HEK293 (cell line): ENCODE measurements around the gene TRIM66.

Source experiments
- BCL11A ChIP-seq: fragments of 450-650 bp; formaldehyde crosslinking; IDR thresholded peaks from 2 replicates; pipeline ENCODE4 v1.5.1; 2016; ENCODE audit warnings: low read depth, missing biosample characterization, missing genetic modification characterization
- CTCF ChIP-seq: fragments of 450-650 bp; formaldehyde crosslinking; IDR thresholded peaks from 2 replicates; pipeline ENCODE4 v1.5.1; 2016; ENCODE audit warnings: missing biosample characterization, missing genetic modification characterization
- KLF16 ChIP-seq: fragments of 450-650 bp; formaldehyde crosslinking; IDR thresholded peaks from 2 replicates; pipeline ENCODE4 v1.5.1; 2017; ENCODE audit warnings: missing biosample characterization, missing genetic modification characterization
- KLF7 ChIP-seq: fragments of 450-650 bp; formaldehyde crosslinking; IDR thresholded peaks from 2 replicates; pipeline ENCODE4 v1.5.1; 2016; ENCODE audit warnings: missing biosample characterization, missing genetic modification characterization, borderline replicate concordance
- SP3 ChIP-seq: fragments of 450-650 bp; formaldehyde crosslinking; IDR thresholded peaks from 2 replicates; pipeline ENCODE4 v1.5.1; 2016; ENCODE audit warnings: missing biosample characterization, missing genetic modification characterization
- SP7 ChIP-seq: fragments of 450-650 bp; formaldehyde crosslinking; IDR thresholded peaks from 2 replicates; pipeline ENCODE4 v1.5.1; 2016; ENCODE audit warnings: missing biosample characterization, missing genetic modification characterization
- WT1 ChIP-seq: fragments of 450-650 bp; formaldehyde crosslinking; IDR thresholded peaks from 2 replicates; pipeline ENCODE4 v1.5.1; 2016; ENCODE audit warnings: missing biosample characterization, missing genetic modification characterization
- YY1 ChIP-seq: fragments of 450-650 bp; formaldehyde crosslinking; IDR thresholded peaks from 2 replicates; pipeline ENCODE4 v1.5.1; 2018; ENCODE audit warnings: missing biosample characterization, missing genetic modification characterization
- ZBTB7A ChIP-seq: fragments of 450-650 bp; formaldehyde crosslinking; IDR thresholded peaks from 2 replicates; pipeline ENCODE4 v1.5.1; 2016; ENCODE audit warnings: low read depth, missing biosample characterization, missing genetic modification characterization
- ZNF114 ChIP-seq: fragments of 450-650 bp; formaldehyde crosslinking; IDR thresholded peaks from 2 replicates; pipeline ENCODE4 v1.5.0; 2017; ENCODE audit warnings: missing biosample characterization, missing genetic modification characterization
- ZNF174 ChIP-seq: fragments of 450-650 bp; formaldehyde crosslinking; IDR thresholded peaks from 2 replicates; pipeline ENCODE4 v1.5.0; 2017; ENCODE audit warnings: missing biosample characterization, mild to moderate bottlenecking, missing genetic modification characterization
- ZNF184 ChIP-seq: fragments of 450-650 bp; IDR thresholded peaks from 2 replicates; pipeline ENCODE4 v1.5.1; 2018; ENCODE audit warnings: missing biosample characterization, mild to moderate bottlenecking, missing genetic modification characterization
- ZNF19 ChIP-seq: fragments of 450-650 bp; formaldehyde crosslinking; IDR thresholded peaks from 2 replicates; pipeline ENCODE4; 2016; ENCODE audit warnings: missing biosample characterization, missing genetic modification characterization, low read depth
- ZNF24 ChIP-seq: fragments of 450-650 bp; formaldehyde crosslinking; IDR thresholded peaks from 2 replicates; pipeline ENCODE4 v1.5.1; 2016; ENCODE audit warnings: missing biosample characterization, missing genetic modification characterization
- ZNF311 ChIP-seq: fragments of 450-650 bp; formaldehyde crosslinking; IDR thresholded peaks from 2 replicates; pipeline ENCODE4 v1.5.1; 2017; ENCODE audit warnings: missing biosample characterization, missing genetic modification characterization, borderline replicate concordance
- ZNF37A ChIP-seq: fragments of 450-650 bp; IDR thresholded peaks from 2 replicates; pipeline ENCODE4 v1.5.1; 2018; ENCODE audit warnings: missing biosample characterization, missing genetic modification characterization
- ZNF510 ChIP-seq: fragments of 450-650 bp; formaldehyde crosslinking; IDR thresholded peaks from 2 replicates; pipeline ENCODE4 v1.5.1; 2018; ENCODE audit warnings: mild to moderate bottlenecking, missing genetic modification characterization, missing biosample characterization; ENCODE audit not compliant: insufficient replicate concordance
- ZNF518A ChIP-seq: fragments of 450-650 bp; formaldehyde crosslinking; conservative IDR thresholded peaks from 2 replicates; pipeline ENCODE4 v1.5.1; 2016; ENCODE audit warnings: low read depth, missing biosample characterization, missing genetic modification characterization
- ZNF660 ChIP-seq: fragments of 450-650 bp; IDR thresholded peaks from 2 replicates; pipeline ENCODE4 v1.5.1; 2018; ENCODE audit warnings: missing biosample characterization, mild to moderate bottlenecking, missing genetic modification characterization
- ZNF776 ChIP-seq: fragments of 450-650 bp; formaldehyde crosslinking; IDR thresholded peaks from 2 replicates; pipeline ENCODE4 v1.5.0; 2017; ENCODE audit warnings: missing biosample characterization, missing genetic modification characterization, borderline replicate concordance
- ZNF777 ChIP-seq: fragments of 450-650 bp; formaldehyde crosslinking; IDR thresholded peaks from 2 replicates; pipeline ENCODE4 v1.5.1; 2017; ENCODE audit warnings: missing biosample characterization, missing genetic modification characterization, borderline replicate concordance
- ZNF791 ChIP-seq: fragments of 450-650 bp; formaldehyde crosslinking; IDR thresholded peaks from 2 replicates; pipeline ENCODE4 v1.5.1; 2016; ENCODE audit warnings: missing biosample characterization, missing genetic modification characterization
- TF ChIP-seq, protein P1 (sequence below): fragments of 450-650 bp; formaldehyde crosslinking; IDR thresholded peaks from 2 replicates; pipeline ENCODE4 v1.5.1; 2016; ENCODE audit warnings: missing biosample characterization, missing genetic modification characterization

Gene TRIM66

DNA sequence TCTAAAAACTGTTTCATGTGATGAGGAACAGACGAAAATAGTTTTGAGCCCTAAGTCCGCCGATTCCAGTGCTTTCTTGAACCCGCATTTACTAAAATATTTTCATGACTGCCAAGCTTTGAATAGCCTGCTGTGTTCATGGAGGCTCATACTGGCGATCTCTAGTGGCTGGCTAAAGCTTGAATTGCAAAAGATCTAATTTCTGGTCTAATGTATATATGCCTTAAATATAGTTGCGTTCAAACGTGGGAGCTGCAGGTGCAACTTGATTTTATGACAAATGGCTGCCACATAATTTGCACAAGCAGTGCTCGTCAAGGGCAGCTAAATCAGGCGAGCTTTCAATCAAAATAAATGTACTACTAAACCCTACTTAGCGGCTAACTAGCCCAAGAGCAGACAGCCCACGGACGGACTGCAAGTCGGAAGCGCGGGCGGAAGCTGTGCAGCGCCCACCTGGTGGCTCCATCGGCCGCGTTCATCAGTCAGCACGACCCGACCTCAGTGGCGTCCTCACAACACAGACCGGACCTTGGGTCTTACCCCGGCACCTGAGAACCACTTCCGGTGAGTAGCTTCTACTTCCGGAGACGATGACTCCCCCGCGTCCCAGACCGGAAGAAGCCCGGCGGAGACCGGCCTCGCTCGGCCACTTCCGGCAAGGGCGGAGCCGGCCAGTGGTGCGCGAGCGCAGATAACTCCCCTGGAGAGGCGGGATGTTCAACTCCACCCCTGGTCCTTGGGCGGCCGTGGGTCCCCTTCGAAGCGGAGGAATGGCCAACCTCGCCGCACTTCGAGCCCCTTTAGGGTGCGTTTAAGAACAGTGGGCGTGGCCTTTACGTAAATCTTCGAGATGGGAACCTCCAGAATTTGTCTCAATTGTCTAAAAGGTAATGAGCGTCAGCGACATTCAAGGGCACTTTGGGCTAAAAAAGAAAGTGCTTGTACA lies 6.2 kb upstream of the TRIM66 start (continued):
- TF ChIP-seq, protein P1, sequence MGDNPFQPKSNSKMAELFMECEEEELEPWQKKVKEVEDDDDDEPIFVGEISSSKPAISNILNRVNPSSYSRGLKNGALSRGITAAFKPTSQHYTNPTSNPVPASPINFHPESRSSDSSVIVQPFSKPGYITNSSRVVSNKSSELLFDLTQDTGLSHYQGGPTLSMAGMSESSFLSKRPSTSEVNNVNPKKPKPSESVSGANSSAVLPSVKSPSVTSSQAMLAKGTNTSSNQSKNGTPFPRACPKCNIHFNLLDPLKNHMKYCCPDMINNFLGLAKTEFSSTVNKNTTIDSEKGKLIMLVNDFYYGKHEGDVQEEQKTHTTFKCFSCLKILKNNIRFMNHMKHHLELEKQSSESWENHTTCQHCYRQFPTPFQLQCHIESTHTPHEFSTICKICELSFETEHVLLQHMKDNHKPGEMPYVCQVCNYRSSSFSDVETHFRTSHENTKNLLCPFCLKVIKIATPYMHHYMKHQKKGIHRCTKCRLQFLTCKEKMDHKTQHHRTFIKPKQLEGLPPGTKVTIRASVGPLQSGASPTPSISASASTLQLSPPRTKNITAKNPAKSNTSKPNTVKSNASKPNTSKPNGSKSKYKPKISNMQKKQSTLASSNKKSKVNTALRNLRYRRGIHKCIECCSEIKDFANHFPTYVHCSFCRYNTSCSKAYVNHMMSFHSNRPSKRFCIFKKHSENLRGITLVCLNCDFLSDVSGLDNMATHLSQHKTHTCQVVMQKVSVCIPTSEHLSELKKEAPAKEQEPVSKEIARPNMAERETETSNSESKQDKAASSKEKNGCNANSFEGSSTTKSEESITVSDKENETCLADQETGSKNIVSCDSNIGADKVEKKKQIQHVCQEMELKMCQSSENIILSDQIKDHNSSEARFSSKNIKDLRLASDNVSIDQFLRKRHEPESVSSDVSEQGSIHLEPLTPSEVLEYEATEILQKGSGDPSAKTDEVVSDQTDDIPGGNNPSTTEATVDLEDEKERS (tag by site-specific recombination), result no peak
- TF ChIP-seq ZNF174 (tag by site-specific recombination) (no peak), ZNF791 (no peak), ZNF660 (tag by site-specific recombination) (peak; percentile 62), SP7 (tag by site-specific recombination) (peak; percentile 50; the same call in 1 of the 2 replicates), ZBTB7A (tag by site-specific recombination) (no peak), ZNF24 (tag by site-specific recombination) (0 out of 2 replicates have a peak, but pooled peaks have one; percentile 11), ZNF518A (tag by site-specific recombination) (peak; percentile 99), WT1 (tag by site-specific recombination) (no peak; the same call in 1 of the 2 replicates), ZNF776 (no peak), KLF7 (0 out of 2 replicates have a peak, but pooled peaks have one; percentile 22), YY1 (tag by site-specific recombination) (no peak), ZNF19 (tag by site-specific recombination) (no peak), ZNF777 (tag by site-specific recombination) (no peak), KLF16 (tag by site-specific recombination) (no peak), ZNF311 (tag by site-specific recombination) (no peak), SP3 (tag by site-specific recombination) (peak; percentile 69), BCL11A (tag by site-specific recombination) (peak; percentile 91), ZNF37A (tag by site-specific recombination) (no peak), ZNF184 (tag by site-specific recombination) (no peak), CTCF (tag by site-specific recombination) (peak; percentile 59), ZNF510 (tag by site-specific recombination) (no peak), ZNF114 (tag by site-specific recombination) (no peak)
